ENCODE measurements around the gene NACA2. TPM values are rescaled to one million over a fixed set of nuclear protein-coding genes. Genes with fewer than 3 reads are reported as not detected.

The NACA2 gene
- total and polyA plus RNA-seq, 2 donors (not counting 1 experiment from before 2014, with no cell fraction given) = not detected

GRCh38 chr17:61562287-61562686 lies 28.7 kb downstream of the NACA2 start:
- Histone ChIP-seq H3K9ac (ENCODE audit: low read length) (no peak overlapping the region), H3K36me3 (replicated peaks in 1 of 2; ENCODE audit: control extremely low read depth in 1 of 2, control insufficient read depth in 1 of 2, extremely low read depth in 1 of 2, insufficient read depth in 2 of 2, low read length in 1 of 2) (no peaks in the 10 kb centered on the region), H3K4me3 (ENCODE audit: control extremely low read depth in 1 of 5, extremely low read depth in 1 of 5, insufficient read depth in 1 of 5, low read depth in 2 of 5, low read length in 4 of 5) (no peak overlapping the region), H3K27ac (ENCODE audit: low read length in 2 of 2) (no peak overlapping the region), H3K27me3 (replicated peaks in 1 of 4; ENCODE audit: control extremely low read depth in 1 of 4, control insufficient read depth in 3 of 4, insufficient read depth in 4 of 4, low read length in 3 of 4) (peaks cover 0 to 4% (median 0%) of the 10 kb centered on the region in 4 experiments), H3K4me2 (replicated peaks; ENCODE audit: low read depth, low read length, poor library complexity, severe bottlenecking) (no peak overlapping the region), H4K20me1 (ENCODE audit: control insufficient read depth, insufficient read depth, low read length, poor library complexity, severe bottlenecking) (no peaks in the 10 kb centered on the region), H2AFZ (ENCODE audit: insufficient read depth, low read depth, low read length, poor library complexity, severe bottlenecking) (no peak overlapping the region), H3K9me3 (ENCODE audit: control extremely low read depth in 1 of 3, control insufficient read depth in 2 of 3, insufficient read depth in 1 of 3, low read length in 2 of 3) (no peaks in the 10 kb centered on the region), H3K79me2 (ENCODE audit: control insufficient read depth, insufficient read depth, low read length) (no peaks in the 10 kb centered on the region), H3K4me1 (ENCODE audit: control insufficient read depth in 2 of 2, insufficient read depth in 2 of 2, low read length in 2 of 2) (no peaks in the 10 kb centered on the region)
- Mint-ChIP-seq H3K27me3 (peaks cover 37% of the 10 kb centered on the region), H3K27ac (no peak overlapping the region), H3K9me3 (ENCODE audit: insufficient read depth) (no peaks in the 10 kb centered on the region), H3K4me1 (no peaks in the 10 kb centered on the region), H3K4me3 (no peak overlapping the region)
- intact Hi-C loops (cut with micrococcal nuclease) = no loop called here
- no peak for ATAC-seq (ENCODE audit: low read depth)
- DNase-seq = no peak
- no peak for TF ChIP-seq CTCF (IDR thresholded peaks at IDR 0.05)
- WGBS (ENCODE audit: insufficient coverage) = 80% methylated on average over 1 of the region's 4 CpGs
- ChIA-PET CTCF (no interaction called here), POLR2A (no interaction called here)

- Mint-ChIP-seq H3K9me3 (ENCODE audit: insufficient read depth) (no peaks in the 10 kb centered on the region), H3K4me3 (no peak overlapping the region), H3K27me3 (peaks cover 39% of the 10 kb centered on the region), H3K4me1 (no peaks in the 10 kb centered on the region), H3K27ac (no peak overlapping the region)
- Histone ChIP-seq H3K27ac (ENCODE audit: low read length in 2 of 2) (no peak overlapping the region), H3K9ac (ENCODE audit: low read length) (no peak overlapping the region), H4K20me1 (ENCODE audit: control insufficient read depth, insufficient read depth, low read length, poor library complexity, severe bottlenecking) (no peaks in the 10 kb centered on the region), H3K4me2 (replicated peaks; ENCODE audit: low read depth, low read length, poor library complexity, severe bottlenecking) (no peak overlapping the region), H3K4me3 (ENCODE audit: control extremely low read depth in 1 of 5, extremely low read depth in 1 of 5, insufficient read depth in 1 of 5, low read depth in 2 of 5, low read length in 4 of 5) (no peak overlapping the region), H3K79me2 (ENCODE audit: control insufficient read depth, insufficient read depth, low read length) (no peaks in the 10 kb centered on the region), H3K4me1 (ENCODE audit: control insufficient read depth in 2 of 2, insufficient read depth in 2 of 2, low read length in 2 of 2) (no peaks in the 10 kb centered on the region), H3K9me3 (ENCODE audit: control extremely low read depth in 1 of 3, control insufficient read depth in 2 of 3, insufficient read depth in 1 of 3, low read length in 2 of 3) (no peaks in the 10 kb centered on the region), H3K36me3 (replicated peaks in 1 of 2; ENCODE audit: control extremely low read depth in 1 of 2, control insufficient read depth in 1 of 2, extremely low read depth in 1 of 2, insufficient read depth in 2 of 2, low read length in 1 of 2) (no peaks in the 10 kb centered on the region), H3K27me3 (replicated peaks in 1 of 4; ENCODE audit: control extremely low read depth in 1 of 4, control insufficient read depth in 3 of 4, insufficient read depth in 4 of 4, low read length in 3 of 4) (peaks cover 0 to 4% (median 0%) of the 10 kb centered on the region in 4 experiments), H2AFZ (ENCODE audit: insufficient read depth, low read depth, low read length, poor library complexity, severe bottlenecking) (no peak overlapping the region)
- no peak for ATAC-seq (ENCODE audit: low read depth)
- ChIA-PET POLR2A (no interaction called here), CTCF (no interaction called here)
- WGBS (ENCODE audit: insufficient coverage) = 96% methylated on average over 2 of the region's 2 CpGs
- DNase-seq = no peak
- no peak for TF ChIP-seq EZH2 (IDR thresholded peaks at IDR 0.05; ENCODE audit: borderline replicate concordance, insufficient read depth, low read depth, low read length, poor library complexity, severe bottlenecking)
- TF ChIP-seq CTCF (IDR thresholded peaks at IDR 0.05) = no peak
- intact Hi-C loops (cut with micrococcal nuclease) = no loop called here
Measured at GRCh38 chr17:61561354-61561753, 29.7 kb downstream of the NACA2 start.

Data from B cell (primary cell).